Activated gamma-delta T cell treated with Interleukin-2 at 50 U/mL for 16 hours (primary cell): ENCODE results near the gene OR10H5.

Source experiments
- DNase-seq: peaks from one replicate; pipeline ENCODE4 v3.0.0-alpha.2; 2020

The OR10H5 gene

GRCh38 chr19:15850385-15850784 lies 62.9 kb downstream of the OR10H5 start:
- no peak for DNase-seq
